AG09309 (cell line): Measurements from ENCODE around the gene ZC3H14.
"Not testable (repeated sequence)": the region's sequence is repeated elsewhere in the genome, so short reads cannot be mapped to it uniquely, and the experiment has no call there.

Experiments used
- DNase-seq: peaks from one replicate; pipeline ENCODE4 v3.0.0-alpha.2; 2010; ENCODE audit warnings: low read depth
- H3K4me3 ChIP-seq: 2 replicates; pipeline ENCODE4 v1.5.1; 2011; ENCODE audit warnings: mild to moderate bottlenecking, low read depth, low read length, moderate library complexity; ENCODE audit not compliant: control insufficient read depth
- CTCF ChIP-seq: IDR thresholded peaks from 2 replicates; pipeline ENCODE4 v1.5.1; 2011; ENCODE audit warnings: mild to moderate bottlenecking, low read depth, low read length, inconsistent platforms; ENCODE audit not compliant: insufficient read depth, control insufficient read depth; ENCODE audit errors: missing control alignments

Gene ZC3H14

GRCh38 chr14:88522393-88522792, 40.4 kb upstream of the ZC3H14 start:
- DNase-seq: no peak
- no peak for TF ChIP-seq CTCF
- no peak overlapping the region for H3K4me3 ChIP-seq

DNA sequence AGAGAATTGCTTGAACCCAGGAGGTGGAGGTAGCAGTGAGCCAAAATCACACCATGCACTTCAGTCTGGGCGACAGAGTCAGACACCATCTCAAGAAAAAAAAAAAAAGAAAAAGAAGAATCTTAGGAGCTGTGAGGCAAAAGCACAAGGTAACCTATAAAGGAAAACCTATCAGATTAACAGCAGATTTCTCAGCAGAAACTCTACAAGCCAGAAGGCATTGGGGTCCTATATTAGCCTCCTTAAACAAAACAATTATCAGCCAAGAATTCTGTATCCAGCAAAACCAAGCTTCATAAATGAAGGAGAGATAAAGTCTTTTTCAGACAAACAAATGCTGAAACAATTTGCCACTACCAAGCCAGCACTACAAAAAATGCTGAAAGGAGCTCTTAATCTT, 32.9 kb upstream of the ZC3H14 start:
- not testable (repeated sequence) for DNase-seq, H3K4me3 ChIP-seq

DNA sequence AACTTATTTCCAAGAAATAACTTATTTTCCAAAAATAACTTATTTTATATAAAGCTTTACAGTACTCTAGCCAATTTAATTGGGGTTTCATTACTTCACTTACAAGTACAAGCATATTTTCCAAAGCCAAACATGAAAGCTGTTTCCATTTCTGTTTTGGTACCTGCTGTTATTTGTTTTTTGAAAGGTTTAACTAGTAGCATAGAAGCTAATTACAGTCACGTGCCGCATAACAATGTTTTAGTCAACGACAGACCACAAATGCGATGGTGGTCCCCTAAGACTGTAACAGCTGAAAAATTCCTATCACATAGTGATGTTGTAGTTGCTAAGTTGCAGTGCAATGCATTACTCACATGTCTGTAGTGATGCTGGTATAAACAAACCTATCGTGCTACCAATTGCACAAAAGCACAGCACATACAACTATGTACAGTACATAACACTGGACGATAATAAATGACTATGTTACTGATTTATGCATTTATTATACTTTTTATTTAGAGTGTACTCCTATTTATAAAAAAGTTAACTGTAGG, 29.7 kb upstream of the ZC3H14 start:
- no peak for TF ChIP-seq CTCF
- no peak overlapping the region for H3K4me3 ChIP-seq
- no peak for DNase-seq

DNA sequence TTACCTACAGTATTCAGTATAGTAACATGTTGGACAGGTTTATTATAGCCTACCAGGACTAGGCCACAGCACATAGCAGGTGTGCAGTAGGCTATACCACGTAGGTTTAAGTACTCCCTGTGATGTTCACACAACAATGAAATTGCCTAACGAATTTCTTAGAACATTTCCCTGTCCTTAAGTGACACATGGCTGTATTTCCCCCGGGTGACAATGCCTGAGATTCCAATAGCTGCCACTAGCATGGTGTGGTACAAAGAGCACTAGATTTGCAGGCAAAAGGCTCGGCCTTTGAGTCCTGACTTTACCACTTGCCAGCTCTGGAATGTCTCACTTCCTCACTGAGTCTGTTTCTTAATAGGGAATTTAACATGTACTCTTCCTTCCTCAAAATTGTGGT, 27.7 kb upstream of the ZC3H14 start:
- H3K4me3 ChIP-seq: no peak overlapping the region
- DNase-seq: no peak
- TF ChIP-seq CTCF: no peak

- TF ChIP-seq CTCF: no peak
- no peak overlapping the region for H3K4me3 ChIP-seq
- no peak for DNase-seq
Measured at GRCh38 chr14:88535813-88536212, 27.0 kb upstream of the ZC3H14 start.

- no peak for DNase-seq
- no peak overlapping the region for H3K4me3 ChIP-seq
- TF ChIP-seq CTCF: no peak
Measured at GRCh38 chr14:88541324-88541723, 21.5 kb upstream of the ZC3H14 start.

GRCh38 chr14:88542857-88543795, 19.7 kb upstream of the ZC3H14 start:
- TF ChIP-seq CTCF: no peak
- H3K4me3 ChIP-seq: no peak overlapping the region

More at GRCh38 chr14:88542857-88543795, 19.7 kb upstream of the ZC3H14 start:
- no peak for DNase-seq
